GM21528 (cell line): ENCODE data around the gene ANXA2R.
"Not testable (repeated sequence)": the region's sequence is repeated elsewhere in the genome, so short reads cannot be mapped to it uniquely, and the experiment has no call there.

ENCODE experiments used
- ATAC-seq: cut with Tn5 transposase; IDR thresholded peaks from one replicate; pipeline ENCODE4 v1.9.1; 2021; ENCODE audit warnings: mild to moderate bottlenecking, moderate library complexity; ENCODE audit not compliant: unreplicated experiment, low FRiP score

Gene ANXA2R

DNA sequence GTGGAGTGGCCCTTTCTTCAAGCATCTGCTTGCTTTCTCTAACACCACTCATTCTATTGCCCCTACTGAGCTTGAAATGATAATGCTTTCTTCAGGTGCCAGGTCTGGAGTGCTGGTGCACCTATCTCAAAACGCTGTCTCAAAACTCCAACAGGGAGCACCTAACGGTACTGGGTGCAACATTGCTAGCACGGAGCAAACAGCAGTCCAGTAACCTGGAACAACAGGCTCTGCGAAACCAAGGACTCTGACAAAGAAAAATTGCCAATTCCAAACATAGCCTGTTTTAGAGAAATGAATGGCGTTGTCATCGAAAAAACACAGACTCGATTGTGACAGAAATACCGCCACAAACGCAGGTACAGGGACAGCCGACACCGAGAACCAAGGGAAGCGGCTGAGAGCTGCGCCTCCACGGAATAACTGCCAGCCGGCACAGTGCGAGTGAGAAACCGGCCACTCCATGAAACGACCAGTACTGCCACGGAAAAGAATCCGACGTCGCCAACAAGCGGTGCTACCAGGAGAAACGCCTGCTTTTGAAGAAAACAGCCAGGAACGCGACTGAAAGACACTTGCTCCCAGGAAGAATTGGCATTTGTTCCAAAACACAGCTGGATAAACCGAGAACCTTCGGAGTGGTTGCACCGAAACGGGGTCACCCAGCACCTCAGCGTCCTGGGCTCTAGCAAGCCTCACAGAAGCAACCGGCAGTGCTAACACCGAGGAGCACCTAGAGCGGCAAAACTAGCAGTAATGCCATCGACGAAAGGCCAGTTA lies 3.1 kb downstream of the ANXA2R start:
- no peak for ATAC-seq

DNA sequence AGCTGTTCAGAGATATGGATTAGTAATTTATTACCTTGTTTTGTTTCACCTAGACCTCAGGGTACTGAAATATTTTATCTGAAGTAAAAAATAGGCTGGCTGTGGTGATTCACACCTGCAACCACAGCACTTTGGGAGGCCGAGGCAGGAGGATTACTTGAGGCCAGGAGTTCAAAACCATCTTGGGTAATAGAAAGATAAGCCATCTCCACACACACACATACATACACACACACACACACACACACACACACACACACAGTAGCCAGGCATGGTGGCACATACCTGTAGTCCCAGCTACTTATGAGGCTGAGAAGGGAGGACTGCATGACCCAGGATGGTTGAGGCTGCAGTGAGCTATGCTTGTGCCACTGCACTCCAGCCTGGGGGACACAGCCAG lies 3.7 kb downstream of the ANXA2R start:
- no peak for ATAC-seq

DNA sequence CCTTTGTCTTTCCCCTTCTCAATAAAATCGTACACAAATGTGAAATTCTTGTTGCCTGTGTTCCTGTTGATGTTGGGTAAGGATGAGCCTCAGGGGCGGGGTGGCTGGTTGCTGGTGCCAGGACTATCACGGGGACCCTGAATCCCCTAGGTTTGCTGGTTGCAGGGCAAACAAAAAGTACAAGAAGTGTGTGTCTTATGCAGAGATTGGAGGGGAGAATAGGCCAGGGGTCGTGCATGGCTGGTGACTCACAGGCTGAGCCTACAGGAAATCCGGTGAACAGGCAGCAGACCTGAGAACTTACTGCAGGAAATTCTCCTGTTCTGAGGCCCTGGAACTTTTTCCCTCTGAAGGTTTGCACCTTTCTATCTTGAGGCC lies 5.5 kb downstream of the ANXA2R start:
- no peak for ATAC-seq

DNA sequence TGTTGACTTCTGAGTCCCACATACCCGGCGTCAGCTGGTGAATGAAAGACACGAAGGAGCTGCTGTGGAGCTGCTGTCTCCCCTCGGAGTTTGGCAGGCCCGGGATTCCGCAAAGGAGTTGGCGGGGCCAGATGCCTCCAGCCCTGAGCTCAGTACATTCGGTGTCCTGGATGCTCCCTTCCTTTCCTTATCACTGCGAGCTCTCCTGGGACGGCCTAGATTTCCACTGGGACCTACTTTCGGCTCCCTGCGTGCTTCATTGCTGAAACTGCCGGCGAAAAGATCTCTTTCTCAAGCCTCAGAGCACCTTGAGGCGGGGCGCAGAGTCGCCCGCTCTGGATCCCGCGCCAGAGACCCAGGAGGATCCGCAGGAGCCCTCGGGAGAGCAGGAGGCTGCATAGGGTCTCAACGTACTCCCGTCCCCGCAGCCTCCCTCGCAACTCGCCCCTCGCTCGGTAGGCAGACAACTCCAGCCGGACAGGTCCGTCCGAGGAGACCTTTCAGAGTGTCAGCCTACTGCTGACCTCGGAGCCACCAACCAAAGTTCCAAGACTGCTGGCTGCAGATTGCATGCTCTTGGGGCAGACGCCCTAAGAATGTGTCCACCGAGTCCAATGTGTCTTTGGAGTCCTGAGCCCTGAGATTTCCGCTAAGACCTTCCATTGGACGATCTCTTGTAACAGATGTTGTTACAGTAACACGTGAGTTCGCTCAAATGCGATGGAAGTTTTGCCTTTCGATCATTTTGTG lies 6.1 kb downstream of the ANXA2R start:
- no peak for ATAC-seq

DNA sequence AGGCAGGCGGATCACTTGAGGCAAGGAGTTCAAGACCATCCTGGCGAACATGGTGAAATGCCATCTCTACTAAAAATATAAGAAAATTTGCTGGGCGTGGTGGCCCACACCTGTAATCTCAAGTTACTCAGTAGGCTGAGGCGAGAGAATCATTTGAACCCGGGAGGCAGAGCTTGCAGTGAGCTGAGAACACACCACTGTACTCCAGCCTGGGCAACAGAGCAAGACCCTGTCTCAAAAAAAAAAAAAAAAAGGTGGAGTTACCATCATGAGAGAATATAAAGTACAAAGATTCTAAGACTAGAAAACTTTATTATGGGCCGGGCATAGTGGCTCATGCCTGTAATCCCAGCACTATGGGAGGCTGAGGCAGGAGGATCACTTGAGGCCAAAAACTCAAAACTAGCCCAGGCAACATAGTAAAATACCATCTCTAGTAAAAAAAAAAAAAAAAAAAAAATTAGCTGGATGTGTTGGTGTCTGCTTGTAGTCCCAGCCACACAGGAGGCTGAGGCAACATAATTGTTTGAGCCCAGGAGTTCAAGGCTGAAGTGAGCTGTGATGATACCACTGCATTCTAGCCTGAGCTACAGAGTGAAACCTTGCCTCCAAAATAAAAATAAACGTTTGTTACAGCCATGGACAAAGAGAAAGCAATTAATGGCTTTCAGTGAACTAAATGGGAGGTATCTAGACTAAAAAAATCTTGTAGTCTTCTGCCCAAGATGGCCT lies 12.9 kb downstream of the ANXA2R start:
- no peak for ATAC-seq

DNA sequence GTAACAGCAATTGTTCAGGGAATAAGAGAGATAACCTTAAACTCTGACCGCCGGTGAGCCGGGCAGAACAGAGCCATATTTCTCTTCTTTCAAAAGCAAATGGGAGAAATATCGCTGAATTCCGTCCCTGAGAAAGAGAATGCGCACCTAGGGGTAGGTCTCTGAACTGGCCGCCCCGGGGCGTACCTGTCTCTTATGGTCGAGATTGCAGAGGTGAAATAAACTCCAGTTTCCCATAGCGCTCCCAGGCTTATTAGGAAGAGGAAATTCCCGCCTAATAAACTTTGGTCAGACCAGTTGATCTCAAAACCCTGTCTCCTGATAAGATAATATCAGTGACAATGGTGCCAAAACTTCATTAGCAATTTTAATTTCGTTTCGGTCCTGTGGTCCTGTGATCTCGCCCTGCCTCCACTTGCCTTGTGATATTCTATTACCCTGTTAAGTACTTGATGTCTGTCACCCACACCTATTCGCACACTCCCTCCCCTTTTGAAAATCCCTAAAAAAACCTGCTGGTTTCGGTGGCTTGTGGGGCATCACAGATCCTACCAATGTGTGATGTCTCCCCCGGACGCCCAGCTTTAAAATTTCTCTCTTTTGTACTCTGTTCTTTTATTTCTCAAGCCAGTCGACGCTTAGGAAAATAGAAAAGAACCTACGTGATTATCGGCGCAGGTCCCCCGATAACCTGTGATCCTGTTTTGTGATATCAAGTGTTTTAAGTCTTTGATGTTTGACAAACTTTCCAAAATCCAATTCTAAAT lies 14.8 kb downstream of the ANXA2R start:
- not testable (repeated sequence) for ATAC-seq

DNA sequence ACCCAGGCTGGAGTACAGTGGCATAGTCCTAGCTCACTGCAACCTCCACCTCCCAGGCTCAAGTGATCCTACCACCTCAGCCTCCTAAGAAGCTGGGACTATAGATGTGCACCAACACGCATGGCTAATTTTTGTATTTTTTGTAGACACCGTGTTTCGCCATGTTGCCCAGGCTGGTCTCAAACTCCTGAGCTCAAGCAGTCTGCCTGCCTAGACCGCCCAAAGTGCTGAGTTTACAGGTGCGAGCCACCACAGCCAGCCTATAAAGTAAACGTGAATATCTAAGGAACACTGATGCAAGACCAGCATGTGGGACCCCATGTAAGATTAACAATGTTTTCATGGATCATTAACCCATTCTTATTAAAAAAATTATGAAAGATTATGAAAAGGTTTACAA lies 15.9 kb downstream of the ANXA2R start:
- ATAC-seq, result no peak

DNA sequence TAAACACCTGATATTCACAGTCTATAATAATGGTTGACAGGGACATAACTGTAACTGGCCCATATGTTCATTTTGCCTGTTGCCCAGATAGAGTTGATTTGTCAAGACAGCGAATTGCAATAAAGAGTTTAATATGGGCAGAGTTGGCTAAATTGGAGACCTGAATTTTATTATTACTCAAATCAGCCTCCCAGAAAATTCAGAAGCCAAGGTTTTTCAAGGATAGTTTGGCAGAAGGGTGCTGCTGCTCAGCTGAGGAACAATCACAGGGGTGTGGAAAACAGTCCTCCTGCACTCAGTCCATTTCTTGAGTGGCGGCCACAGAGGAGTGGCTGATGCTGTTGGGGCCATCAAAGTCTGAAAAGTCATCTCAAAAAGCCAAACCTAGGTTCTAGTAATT lies 19.0 kb downstream of the ANXA2R start:
- ATAC-seq, result no peak

DNA sequence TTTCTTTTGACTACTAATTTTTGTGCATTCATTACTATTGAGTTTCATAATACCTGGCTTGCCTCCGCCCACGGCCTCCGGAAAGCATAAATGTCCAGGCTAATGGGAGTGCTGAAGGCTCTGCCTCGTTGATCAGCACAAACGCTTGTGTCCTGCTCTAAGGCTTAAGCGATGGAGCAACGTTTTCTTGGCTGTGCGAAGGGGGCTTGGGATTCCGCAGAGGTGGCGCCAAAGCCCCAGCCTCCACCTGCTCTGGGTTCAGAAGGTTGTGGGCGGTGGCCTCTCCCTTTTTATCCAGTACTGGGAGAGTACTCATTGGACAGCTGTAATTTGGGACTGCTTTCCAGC lies 19.7 kb downstream of the ANXA2R start:
- ATAC-seq, result peak; percentile 12

DNA sequence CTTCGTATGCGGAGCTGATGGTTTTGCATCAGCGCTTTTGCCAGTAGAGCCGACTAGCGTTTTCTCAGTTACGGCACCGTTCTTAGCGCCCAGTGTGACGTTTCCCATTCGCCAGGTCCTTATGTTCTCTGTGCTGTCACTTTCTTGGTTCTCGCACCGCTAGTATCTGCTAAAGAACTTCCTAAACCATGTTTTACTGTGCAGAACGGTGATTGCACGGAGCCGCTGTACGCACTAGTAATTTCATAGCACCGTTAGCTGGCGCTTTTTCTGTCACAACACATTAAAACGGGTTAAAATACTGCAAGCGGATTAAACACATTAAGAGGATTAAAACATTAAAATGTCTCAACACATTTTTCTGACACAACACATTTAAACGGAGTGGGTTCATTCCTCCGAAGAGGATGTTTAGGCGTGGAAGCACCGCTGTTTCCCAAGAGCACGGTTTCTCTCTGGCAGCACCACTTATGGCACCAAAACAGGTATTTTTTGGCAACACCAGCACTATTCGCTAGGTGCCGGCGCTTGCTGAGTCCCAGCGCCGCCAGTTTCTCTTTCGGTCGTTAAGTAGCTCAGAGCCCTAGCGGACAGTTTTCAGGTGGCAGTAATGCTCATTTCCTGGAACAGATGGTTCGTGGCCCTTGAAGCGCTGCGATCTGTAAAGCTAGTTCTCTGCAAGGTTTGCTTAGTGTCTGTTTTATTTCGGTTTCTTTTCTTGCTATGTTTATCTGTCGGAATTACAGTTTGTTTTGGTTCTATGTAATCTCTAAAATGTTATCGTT lies 20.3 kb downstream of the ANXA2R start:
- peak; percentile 79 for ATAC-seq

DNA sequence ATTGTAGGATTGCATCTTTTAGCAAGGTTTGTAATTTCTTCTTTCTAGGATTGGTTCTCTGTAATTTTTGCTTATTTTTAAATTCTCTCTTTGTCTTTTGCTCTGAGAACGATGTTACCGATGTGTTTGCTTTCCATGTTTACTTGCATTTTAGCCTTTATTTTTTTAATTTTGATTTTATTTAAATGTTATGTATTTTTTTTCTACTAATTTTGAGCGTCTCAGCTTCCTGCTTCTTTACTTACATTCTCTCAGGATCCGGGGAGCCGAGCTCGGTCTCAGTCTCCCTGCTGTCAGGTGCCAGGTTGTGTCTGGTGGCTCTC lies 20.9 kb downstream of the ANXA2R start:
- no peak for ATAC-seq

DNA sequence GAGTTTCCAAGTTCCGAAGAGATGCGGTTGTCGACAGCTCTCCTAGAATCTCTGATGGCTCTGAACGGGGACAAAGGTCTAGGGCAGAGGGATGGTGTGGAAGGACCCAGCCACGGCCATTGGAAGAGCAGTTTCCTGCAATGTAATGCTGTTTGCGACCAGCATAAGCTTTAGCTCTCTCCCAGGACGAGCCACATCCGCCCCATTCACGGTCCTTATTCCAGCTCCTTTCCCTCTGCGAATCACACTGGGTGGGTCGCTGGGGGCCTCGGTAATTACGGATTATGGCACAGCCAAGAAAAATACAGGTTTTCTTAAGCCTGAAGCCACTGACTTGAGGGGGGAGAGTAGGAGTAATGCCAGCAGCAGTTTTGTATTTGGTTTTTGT lies 22.7 kb downstream of the ANXA2R start:
- ATAC-seq, result peak; percentile 22

DNA sequence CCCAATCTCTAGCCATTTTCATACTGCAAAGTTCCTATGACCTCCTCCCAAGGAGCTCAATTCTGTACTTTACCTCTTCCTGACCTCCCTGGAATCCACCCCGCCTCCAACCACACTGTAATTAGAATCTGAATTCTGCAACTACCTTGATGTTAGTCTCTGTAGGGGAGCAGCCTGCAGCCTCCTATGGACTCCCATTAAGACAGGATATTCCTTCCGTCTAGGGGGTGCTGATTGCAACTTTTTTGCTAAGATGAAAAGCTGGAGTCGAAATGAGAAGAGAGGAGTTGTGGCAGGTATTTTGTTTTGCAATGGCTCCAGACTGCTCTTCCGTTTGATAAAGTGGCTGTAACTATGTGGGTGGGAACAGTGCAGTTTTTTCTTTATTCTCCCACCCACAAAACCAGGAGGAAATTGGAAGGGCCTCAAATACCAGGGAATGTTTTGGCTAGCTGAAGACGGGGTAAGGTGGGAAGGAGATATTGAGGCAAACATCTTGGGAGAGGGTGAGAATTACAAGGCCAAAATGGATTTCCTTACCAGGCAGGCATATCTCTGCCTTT lies 23.8 kb downstream of the ANXA2R start:
- no peak for ATAC-seq

DNA sequence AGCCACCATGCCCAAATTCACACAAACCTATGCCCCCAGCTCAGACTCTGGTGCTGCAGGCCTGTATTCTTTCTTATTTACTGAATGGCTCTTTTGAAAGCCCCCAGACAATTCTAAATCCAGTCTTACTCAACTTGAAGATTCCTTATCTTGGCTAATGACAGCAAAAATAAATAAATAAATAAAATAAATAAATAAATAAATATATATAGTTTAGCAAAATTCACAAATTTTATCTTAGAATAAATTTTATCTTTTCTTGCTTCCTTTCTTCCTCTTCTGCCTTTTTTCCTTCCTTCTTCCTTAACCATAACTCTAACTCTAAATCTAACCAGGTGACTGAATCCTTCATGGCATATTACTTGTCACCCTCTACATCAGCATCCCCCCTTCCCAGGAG lies 25.6 kb downstream of the ANXA2R start:
- ATAC-seq, result no peak

DNA sequence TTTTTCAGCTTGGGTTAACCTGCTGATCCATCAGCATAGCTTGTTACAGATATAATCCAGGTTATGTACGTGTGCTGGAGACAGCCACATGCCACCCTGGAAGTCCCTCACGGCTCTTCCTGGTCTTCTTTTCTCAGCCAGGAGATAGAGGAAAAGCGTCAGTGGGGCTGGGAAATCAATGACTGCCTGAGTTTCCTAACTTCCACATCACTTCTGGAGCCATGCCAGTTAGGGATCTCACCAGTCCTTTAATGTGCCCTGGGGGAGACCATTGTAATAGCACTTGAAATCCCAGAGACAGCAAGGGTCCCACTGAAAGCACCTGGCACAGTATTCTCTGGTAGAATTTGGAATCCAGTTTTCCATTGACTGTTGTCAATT lies 29.2 kb downstream of the ANXA2R start:
- ATAC-seq, result no peak

DNA sequence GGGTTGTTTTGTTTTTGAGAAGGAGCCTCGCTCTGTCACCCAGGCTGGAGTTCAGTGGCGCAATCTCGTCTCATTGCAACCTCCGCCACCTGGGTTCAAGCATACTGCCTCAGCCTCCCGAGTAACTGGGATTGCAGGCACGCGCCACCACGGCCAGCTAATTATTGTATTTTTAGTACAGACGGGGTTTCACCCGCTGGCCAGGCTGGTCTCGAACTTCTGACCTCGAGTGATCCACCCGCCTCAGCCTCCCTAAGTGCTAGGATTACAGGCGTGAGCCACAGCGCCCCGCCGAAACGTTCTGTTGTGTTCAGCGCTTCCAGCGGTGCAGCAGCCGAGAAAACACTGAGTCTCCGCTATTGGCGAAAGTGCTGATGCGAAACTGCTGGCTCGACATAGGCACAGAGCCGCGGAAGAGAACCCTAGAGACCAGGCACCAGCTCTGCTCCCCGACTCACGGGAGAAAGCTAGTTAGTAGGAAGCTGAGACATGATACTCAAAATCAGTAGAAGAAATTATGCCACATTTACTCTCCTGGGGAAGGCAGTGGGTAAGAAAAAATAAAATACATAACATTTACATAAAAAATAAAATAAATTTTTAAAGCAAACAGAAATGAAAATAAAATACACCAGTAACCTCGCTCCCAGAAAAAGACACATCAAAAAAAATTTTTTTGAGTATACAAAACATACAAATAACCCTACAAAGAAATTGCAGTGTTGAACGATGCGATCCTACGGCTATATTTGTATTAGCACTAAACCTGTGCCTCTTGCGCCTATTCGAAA lies 31.6 kb downstream of the ANXA2R start:
- ATAC-seq, result peak; percentile 38

DNA sequence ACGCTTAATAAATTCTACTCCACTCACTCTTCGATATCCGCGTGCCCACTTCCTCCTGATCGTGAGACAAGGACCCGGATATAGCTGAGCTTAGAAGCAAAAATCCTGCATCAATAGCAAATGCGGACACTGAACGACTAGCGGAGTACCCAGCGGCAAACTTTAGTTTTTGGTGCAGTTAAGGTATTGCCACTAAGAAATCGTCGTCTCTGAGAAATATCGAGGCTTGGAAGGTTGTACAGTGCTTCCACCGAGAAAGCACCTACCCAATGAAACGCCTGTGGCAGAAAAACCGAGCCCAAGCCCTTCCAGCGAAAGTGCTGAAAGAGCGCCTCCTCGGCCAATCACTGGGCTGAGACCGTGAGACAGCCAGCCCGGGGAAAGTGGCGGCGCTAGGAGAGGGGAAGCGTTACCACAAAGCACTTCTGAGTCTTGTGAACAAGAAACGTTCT lies 32.2 kb downstream of the ANXA2R start:
- peak; percentile 60 for ATAC-seq

DNA sequence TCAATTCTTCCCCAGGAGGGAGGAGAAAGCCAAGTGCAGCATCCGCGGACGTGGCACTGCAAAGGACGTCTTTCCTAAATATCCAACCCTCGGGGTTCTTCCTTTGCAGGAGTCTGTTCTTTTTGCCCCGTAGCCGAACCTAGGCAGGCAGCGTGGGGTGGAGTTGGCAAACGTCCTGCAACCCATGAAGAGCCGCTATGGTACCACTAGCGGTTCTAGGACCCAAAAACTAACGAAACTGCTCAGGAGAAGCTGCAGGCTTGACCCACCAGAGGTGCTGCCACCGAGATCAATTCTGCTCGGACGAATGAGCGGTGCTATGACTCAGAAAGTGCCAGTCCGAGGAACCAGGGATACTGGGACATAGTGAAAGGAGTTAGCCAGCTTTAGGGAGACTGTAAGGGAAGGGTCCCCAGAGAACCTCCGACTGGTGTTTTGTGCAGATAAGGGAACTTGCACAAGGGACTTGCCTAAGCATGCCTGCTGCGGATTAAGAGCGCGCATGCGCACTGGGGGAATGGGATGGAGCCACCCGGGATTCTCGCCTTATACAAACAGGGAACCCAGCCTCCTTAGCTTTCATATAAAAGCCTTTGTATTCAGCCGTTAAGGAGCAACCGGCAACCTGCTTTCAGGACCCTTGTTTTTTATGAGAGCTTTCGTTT lies 32.7 kb downstream of the ANXA2R start:
- peak; percentile 34 for ATAC-seq
